ENCODE results near the gene CBLB.

The CBLB gene

GRCh38 chr3:105876780-105877327 lies 8.0 kb upstream of the CBLB start:
- DNase-seq (ENCODE audit: low read depth in 1 of 2, low spot score in 1 of 2), result no peak

GRCh38 chr3:105869861-105870755 lies 1.3 kb upstream of the CBLB start:
- DNase-seq (ENCODE audit: low read depth in 1 of 2, low spot score in 1 of 2), result no peak

- no peak for DNase-seq (ENCODE audit: low read depth in 1 of 2, low spot score in 1 of 2)
Observed at GRCh38 chr3:105869531-105869833, 670 bp upstream of the CBLB start.

- DNase-seq (ENCODE audit: low read depth in 1 of 2, low spot score in 1 of 2), result peak in 1 of 2 donors; percentile 7
Observed at GRCh38 chr3:105868431-105868741, 426 bp downstream of the CBLB start.

- no peak for DNase-seq (ENCODE audit: low read depth in 1 of 2, low spot score in 1 of 2)
Observed at GRCh38 chr3:105867712-105868430, 941 bp downstream of the CBLB start.

GRCh38 chr3:105866656-105867653 lies 1.9 kb downstream of the CBLB start:
- no peak for DNase-seq (ENCODE audit: low read depth in 1 of 2, low spot score in 1 of 2)

- no peak for DNase-seq (ENCODE audit: low read depth in 1 of 2, low spot score in 1 of 2)
Observed at GRCh38 chr3:105865867-105866350, 2.9 kb downstream of the CBLB start.

GRCh38 chr3:105865016-105865623 lies 3.7 kb downstream of the CBLB start:
- DNase-seq (ENCODE audit: low read depth in 1 of 2, low spot score in 1 of 2), result no peak

- DNase-seq (ENCODE audit: low read depth in 1 of 2, low spot score in 1 of 2), result no peak
Observed at GRCh38 chr3:105864212-105864611, 4.6 kb downstream of the CBLB start.

- no peak for DNase-seq (ENCODE audit: low read depth in 1 of 2, low spot score in 1 of 2)
Observed at GRCh38 chr3:105863608-105864007, 5.2 kb downstream of the CBLB start.

- no peak for DNase-seq (ENCODE audit: low read depth in 1 of 2, low spot score in 1 of 2)
Observed at GRCh38 chr3:105862217-105862616, 6.6 kb downstream of the CBLB start.

- no peak for DNase-seq (ENCODE audit: low read depth in 1 of 2, low spot score in 1 of 2)
Observed at GRCh38 chr3:105860641-105861040, 8.2 kb downstream of the CBLB start.

- no peak for DNase-seq (ENCODE audit: low read depth in 1 of 2, low spot score in 1 of 2)
Observed at GRCh38 chr3:105858017-105858416, 10.8 kb downstream of the CBLB start.

- DNase-seq (ENCODE audit: low read depth in 1 of 2, low spot score in 1 of 2), result no peak
Observed at GRCh38 chr3:105857601-105858000, 11.2 kb downstream of the CBLB start.

- no peak for DNase-seq (ENCODE audit: low read depth in 1 of 2, low spot score in 1 of 2)
Observed at GRCh38 chr3:105856605-105857004, 12.2 kb downstream of the CBLB start.

- DNase-seq (ENCODE audit: low read depth in 1 of 2, low spot score in 1 of 2), result no peak
Observed at GRCh38 chr3:105853801-105854432, 14.9 kb downstream of the CBLB start.

GRCh38 chr3:105851582-105851981 lies 17.2 kb downstream of the CBLB start:
- DNase-seq (ENCODE audit: low read depth in 1 of 2, low spot score in 1 of 2), result no peak

- no peak for DNase-seq (ENCODE audit: low read depth in 1 of 2, low spot score in 1 of 2)
Observed at GRCh38 chr3:105851176-105851575, 17.6 kb downstream of the CBLB start.

GRCh38 chr3:105850593-105850992 lies 18.2 kb downstream of the CBLB start:
- DNase-seq (ENCODE audit: low read depth in 1 of 2, low spot score in 1 of 2), result no peak

- DNase-seq (ENCODE audit: low read depth in 1 of 2, low spot score in 1 of 2), result no peak
Observed at GRCh38 chr3:105848821-105849220, 20.0 kb downstream of the CBLB start.
